Gastroesophageal sphincter (tissue), 4 donors: ENCODE results near the gene ERF. TPM values are rescaled to one million over a fixed set of nuclear protein-coding genes. Genes with fewer than 3 reads are reported as not detected.

ENCODE experiments used
- ATAC-seq: fragments of 150-250 bp; one replicate; pipeline ENCODE4 v1.9.1; 2016; ENCODE audit warnings: mild to moderate bottlenecking, moderate library complexity
- H3K27ac ChIP-seq, 4 donors: fragments of 200-600 bp; sonication (generic) in 3 of 4; 1 replicate in 3 of 4; 2 replicates in 1 of 4; pipeline ENCODE4 v1.5.1; 2016 to 2019
- H3K27me3 ChIP-seq: fragments of 200-600 bp; sonication (generic); one replicate; pipeline ENCODE4 v1.5.1; 2019
- H3K36me3 ChIP-seq, 2 donors: fragments of 200-600 bp; sonication (generic); one replicate each; pipeline ENCODE4 v1.5.1; 2019; ENCODE audit warnings: control low read depth in 1 of 2
- H3K4me1 ChIP-seq, 3 donors: fragments of 200-600 bp; sonication (generic); 1 replicate in 2 of 3; 2 replicates in 1 of 3; pipeline ENCODE4 v1.5.1; 2016 to 2019; ENCODE audit warnings: control low read depth in 2 of 3
- H3K4me3 ChIP-seq, 2 donors: fragments of 200-600 bp; sonication (generic); one replicate each; pipeline ENCODE4 v1.5.1; 2019; ENCODE audit warnings: mild to moderate bottlenecking in 1 of 2, moderate library complexity in 1 of 2
- H3K9me3 ChIP-seq, 3 donors: fragments of 200-600 bp; sonication (generic); one replicate each; pipeline ENCODE4 v1.5.1; 2017 to 2019; ENCODE audit warnings: control low read depth in 2 of 3
- EP300 ChIP-seq: sonication (generic); formaldehyde crosslinking; IDR thresholded peaks from one replicate; pipeline ENCODE4 v1.6.1; 2017; ENCODE audit warnings: antibody characterized with exemption, mild to moderate bottlenecking
- POLR2A ChIP-seq, 2 donors: fragments of 450-650 bp; IDR thresholded peaks; one replicate each; pipeline ENCODE4 v1.6.1; 2017; ENCODE audit warnings: antibody characterized with exemption in 2 of 2, mild to moderate bottlenecking in 2 of 2, moderate library complexity in 1 of 2
- POLR2AphosphoS5 ChIP-seq: sonication (generic); formaldehyde crosslinking; IDR thresholded peaks from one replicate; pipeline ENCODE4 v1.6.1; 2017; ENCODE audit warnings: antibody characterized with exemption
- WGBS, 2 donors: methylation state at CpG; one replicate each; pipeline ENCODE4 v1.1.5; 2018; ENCODE audit warnings: low coverage in 1 of 2; 5-methylcytosine and 5-hydroxymethylcytosine counted together
- total RNA-seq, 4 donors: library from RNA; depleted of rRNA; stranded (reverse); fragments of >200 nt; gene quantifications; one replicate each; pipeline ENCODE4 v1.1.0, GENCODE V29; 2016
- TF ChIP-seq, protein P1 (sequence below), 4 experiments: fragments of 200-600 bp in 2 of 4; fragments of 450-650 bp in 2 of 4; sonication (generic) in 1 of 4; IDR thresholded peaks; one replicate each; pipeline ENCODE4 v1.5.1; 2017 to 2019; ENCODE audit warnings: antibody characterized with exemption in 4 of 4, mild to moderate bottlenecking in 2 of 4, moderate library complexity in 2 of 4

ERF gene
- total RNA-seq, 4 donors from 2014 or later: 28.4 to 46.4 (median 39.9) TPM

DNA sequence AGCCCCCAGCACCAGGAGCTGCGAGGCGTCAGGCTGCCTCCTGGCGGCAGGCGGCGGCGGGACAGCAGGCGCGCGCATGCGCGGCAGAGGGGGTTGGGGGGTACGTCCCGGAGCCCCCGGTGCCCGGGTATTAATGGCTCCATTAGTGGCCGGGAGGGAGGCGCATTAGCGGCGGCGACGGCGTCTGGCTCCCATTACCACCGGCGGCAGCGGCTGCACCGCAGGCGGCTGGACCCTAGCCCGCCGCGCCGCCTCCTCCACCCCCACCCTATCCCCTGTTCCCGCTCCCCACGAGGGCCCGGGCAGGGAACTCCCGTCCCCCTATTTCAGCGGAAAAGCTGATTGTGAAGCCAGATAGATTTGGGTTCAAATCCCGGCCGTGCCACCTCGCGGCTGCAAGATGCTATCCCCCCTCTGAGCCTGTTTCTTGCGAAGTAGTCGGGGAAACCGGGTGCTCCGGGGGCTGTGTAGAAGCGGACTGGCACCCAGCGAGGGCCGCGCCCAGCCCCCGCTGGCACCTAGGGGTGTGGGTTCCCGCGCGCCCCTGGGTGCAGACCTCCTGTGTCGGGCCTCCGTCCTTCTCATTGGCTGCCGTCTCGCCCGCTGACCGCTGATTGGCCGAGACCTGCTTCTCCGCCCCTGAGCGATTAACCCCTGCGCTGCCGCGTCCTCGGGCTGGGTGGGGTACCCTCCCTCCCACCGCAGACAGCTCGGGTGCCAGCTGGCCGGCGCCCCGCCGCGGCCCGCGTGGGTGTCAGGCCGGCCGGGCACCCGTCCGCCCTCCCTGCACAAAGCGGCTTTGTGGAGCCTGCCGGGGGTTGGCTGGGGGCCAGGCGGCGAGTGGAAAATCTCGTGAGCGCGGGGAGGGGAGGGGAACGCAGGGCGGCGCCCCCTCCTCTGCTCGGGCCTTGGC, 25.2 kb upstream of the ERF start:
- Histone ChIP-seq H3K9me3 (no peaks in the 10 kb centered on the region), H3K4me1 (peaks cover 0 to 88% (median 60%) of the 10 kb centered on the region in 3 donors), H3K4me3 (peak overlapping the region; percentile 52 to 93), H3K36me3 (peaks cover 0 to 7% of the 10 kb centered on the region in 2 donors), H3K27me3 (no peaks in the 10 kb centered on the region), H3K27ac (peak overlapping the region; percentile 91 to 99 (median 98))
- peak; percentile 83 for TF ChIP-seq POLR2AphosphoS5
- peak in 1 of 2 donors; percentile 1 for TF ChIP-seq POLR2A (IDR thresholded peaks at IDR 0.05)
- TF ChIP-seq, protein P1, sequence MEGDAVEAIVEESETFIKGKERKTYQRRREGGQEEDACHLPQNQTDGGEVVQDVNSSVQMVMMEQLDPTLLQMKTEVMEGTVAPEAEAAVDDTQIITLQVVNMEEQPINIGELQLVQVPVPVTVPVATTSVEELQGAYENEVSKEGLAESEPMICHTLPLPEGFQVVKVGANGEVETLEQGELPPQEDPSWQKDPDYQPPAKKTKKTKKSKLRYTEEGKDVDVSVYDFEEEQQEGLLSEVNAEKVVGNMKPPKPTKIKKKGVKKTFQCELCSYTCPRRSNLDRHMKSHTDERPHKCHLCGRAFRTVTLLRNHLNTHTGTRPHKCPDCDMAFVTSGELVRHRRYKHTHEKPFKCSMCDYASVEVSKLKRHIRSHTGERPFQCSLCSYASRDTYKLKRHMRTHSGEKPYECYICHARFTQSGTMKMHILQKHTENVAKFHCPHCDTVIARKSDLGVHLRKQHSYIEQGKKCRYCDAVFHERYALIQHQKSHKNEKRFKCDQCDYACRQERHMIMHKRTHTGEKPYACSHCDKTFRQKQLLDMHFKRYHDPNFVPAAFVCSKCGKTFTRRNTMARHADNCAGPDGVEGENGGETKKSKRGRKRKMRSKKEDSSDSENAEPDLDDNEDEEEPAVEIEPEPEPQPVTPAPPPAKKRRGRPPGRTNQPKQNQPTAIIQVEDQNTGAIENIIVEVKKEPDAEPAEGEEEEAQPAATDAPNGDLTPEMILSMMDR (IDR thresholded peaks at IDR 0.05): peak in 3 of 4 experiments; percentile 95 to 98 (median 96)
- TF ChIP-seq EP300: no peak
- peak; percentile 60 for ATAC-seq
- 0 to 1% methylated on average over 17 to 18 of the region's 89 CpGs for WGBS, 2 donors

DNA sequence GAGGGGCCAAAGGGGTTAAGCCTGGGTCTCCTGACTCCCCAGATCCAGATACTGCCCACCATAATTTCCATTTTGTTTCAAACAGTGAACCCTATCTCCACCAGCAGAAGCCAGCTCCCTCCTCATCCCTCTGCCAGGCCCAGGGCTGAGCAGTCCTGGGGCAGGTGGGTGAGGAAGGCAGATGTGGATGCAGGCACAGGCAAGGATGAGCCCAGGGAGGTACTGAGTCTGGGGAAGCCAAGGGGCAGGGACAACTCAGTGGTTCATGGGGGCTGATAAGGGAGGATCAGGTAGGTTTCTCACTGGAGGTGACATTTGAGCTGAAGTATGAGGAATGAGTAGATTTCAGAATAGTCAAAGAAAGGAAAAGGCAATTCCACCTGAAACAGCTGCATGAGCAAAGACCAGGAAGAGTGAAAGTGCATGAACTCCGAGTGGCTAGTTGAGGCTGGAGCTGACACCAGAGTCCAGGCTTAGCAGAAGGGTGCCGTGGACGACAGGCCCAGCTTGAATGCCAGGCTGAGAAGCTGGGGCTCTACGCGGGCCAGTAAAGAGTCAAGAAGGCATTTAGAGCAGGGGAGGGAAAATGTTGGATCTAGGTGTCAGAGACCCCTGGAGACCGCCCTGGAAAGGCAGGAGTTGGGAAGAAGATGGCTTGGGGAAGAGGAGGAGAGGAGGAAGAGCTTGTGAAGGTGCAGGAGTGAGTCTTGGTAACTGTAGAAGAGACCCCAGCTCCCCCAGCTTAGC, 24.4 kb upstream of the ERF start:
- no peak for TF ChIP-seq POLR2AphosphoS5
- no peak for TF ChIP-seq POLR2A (IDR thresholded peaks at IDR 0.05)
- no peak for TF ChIP-seq EP300
- TF ChIP-seq, protein P1 (IDR thresholded peaks at IDR 0.05): no peak
- peaks cover 0 to 15% of the 10 kb centered on the region in 2 donors for H3K36me3 ChIP-seq
- no peak for ATAC-seq
- no peaks in the 10 kb centered on the region for H3K9me3 ChIP-seq
- 5 to 8% methylated on average over 5 to 6 of the region's 6 CpGs for WGBS, 2 donors
- no peaks in the 10 kb centered on the region for H3K27me3 ChIP-seq
- H3K4me3 ChIP-seq: peak overlapping the region; percentile 52 to 93
- peak overlapping the region; percentile 91 to 99 (median 98) for H3K27ac ChIP-seq
- H3K4me1 ChIP-seq: peaks cover 0 to 90% (median 60%) of the 10 kb centered on the region in 3 donors

DNA sequence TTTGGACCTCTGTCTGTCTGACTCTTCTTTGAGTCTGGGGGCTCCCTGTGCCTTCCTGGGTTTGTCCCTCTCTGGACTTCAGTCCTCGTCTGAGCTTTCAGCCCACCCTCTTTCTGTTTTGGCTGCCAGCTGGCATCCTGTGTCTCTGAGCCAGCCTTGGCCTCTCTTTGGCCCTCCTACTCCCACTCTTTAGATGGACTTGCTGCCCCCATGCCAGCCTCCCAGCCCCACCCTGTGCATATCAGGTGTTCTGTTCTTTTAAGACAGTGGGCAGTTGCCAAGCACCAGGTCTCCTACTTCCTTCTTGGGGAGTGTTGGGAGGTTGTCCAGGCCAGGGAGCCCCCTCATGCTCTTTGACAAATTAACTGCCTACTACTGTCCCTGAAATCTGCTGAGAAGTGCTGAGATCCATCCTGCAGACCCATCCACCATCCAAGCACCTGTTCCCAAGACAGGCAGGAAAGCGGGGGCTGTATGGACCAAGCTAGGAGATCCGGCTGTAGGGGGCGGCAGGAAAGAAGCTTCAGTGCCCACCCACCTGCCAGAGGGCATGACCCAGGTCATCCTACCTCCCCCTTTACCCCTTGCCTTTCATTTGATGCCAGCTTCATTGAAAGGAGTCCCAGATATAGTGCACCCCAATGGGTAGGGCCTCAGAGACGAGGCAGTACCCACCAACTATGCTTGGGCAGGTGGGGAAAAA, 23.7 kb upstream of the ERF start:
- H3K4me3 ChIP-seq: no peak overlapping the region

DNA sequence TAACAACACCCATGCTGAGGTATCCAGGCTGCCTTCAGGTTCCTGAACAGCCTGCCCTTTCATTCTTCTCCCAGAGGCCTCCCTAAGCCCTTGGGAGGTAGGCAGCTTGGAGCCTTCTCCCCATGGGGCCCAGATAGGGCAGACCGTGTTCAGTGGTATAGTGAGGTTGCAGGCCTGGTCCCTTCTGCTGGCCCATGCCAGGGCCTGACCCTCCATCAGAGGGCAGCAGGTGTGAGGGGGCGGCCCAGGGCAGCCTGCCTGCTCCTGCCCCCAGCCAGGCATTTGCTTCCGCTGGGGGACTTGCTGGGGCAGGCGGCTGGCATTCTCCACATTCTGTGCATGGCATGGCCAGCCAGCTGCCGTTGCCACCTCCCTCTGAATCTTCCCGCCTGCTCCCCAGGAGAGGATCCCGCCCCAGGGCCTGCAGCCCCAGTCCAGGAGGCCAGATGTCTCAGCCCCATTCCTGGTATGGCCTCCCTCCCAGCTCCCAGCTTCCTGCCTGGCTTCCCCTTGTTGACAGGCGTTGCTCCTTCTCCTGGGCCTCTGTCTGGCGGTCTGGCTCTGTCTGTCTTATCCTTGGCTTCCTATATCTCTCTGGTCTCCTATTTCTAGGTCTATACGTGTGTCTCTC, 23.0 kb upstream of the ERF start:
- H3K4me3 ChIP-seq: no peak overlapping the region
- H3K9me3 ChIP-seq: no peaks in the 10 kb centered on the region
- peaks cover 0 to 98% (median 56%) of the 10 kb centered on the region in 3 donors for H3K4me1 ChIP-seq
- peaks cover 0 to 29% of the 10 kb centered on the region in 2 donors for H3K36me3 ChIP-seq
- TF ChIP-seq POLR2A (IDR thresholded peaks at IDR 0.05): no peak
- TF ChIP-seq POLR2AphosphoS5: no peak
- TF ChIP-seq, protein P1 (IDR thresholded peaks at IDR 0.05): no peak
- TF ChIP-seq EP300: no peak
- H3K27ac ChIP-seq: peak overlapping the region; percentile 47 to 99 (median 98)
- 0 to 4% methylated on average over 2 to 7 of the region's 10 CpGs for WGBS, 2 donors
- ATAC-seq: no peak
- no peaks in the 10 kb centered on the region for H3K27me3 ChIP-seq

More for the DNA sequence above, 23.7 kb upstream of the ERF start:
- ATAC-seq: no peak
- whole genome bisulfite sequencing, 2 donors: 0 to 30% methylated on average over 1 to 2 of the region's 5 CpGs
- TF ChIP-seq POLR2A (IDR thresholded peaks at IDR 0.05) (no peak), POLR2AphosphoS5 (no peak)
- TF ChIP-seq, protein P1 (IDR thresholded peaks at IDR 0.05): no peak
- H3K36me3 ChIP-seq: peaks cover 0 to 23% of the 10 kb centered on the region in 2 donors
- no peaks in the 10 kb centered on the region for H3K9me3 ChIP-seq
- H3K27ac ChIP-seq: peak overlapping the region; percentile 47 to 99 (median 98)
- peaks cover 0 to 97% (median 60%) of the 10 kb centered on the region in 3 donors for H3K4me1 ChIP-seq
- H3K27me3 ChIP-seq: no peaks in the 10 kb centered on the region
